Fibroblast of skin of right quadriceps (primary cell): ENCODE data around the gene TBX1.

ENCODE experiments used
- DNase-seq: peaks from one replicate; pipeline ENCODE4 v3.0.0-alpha.2; 2013

TBX1 gene

DNA sequence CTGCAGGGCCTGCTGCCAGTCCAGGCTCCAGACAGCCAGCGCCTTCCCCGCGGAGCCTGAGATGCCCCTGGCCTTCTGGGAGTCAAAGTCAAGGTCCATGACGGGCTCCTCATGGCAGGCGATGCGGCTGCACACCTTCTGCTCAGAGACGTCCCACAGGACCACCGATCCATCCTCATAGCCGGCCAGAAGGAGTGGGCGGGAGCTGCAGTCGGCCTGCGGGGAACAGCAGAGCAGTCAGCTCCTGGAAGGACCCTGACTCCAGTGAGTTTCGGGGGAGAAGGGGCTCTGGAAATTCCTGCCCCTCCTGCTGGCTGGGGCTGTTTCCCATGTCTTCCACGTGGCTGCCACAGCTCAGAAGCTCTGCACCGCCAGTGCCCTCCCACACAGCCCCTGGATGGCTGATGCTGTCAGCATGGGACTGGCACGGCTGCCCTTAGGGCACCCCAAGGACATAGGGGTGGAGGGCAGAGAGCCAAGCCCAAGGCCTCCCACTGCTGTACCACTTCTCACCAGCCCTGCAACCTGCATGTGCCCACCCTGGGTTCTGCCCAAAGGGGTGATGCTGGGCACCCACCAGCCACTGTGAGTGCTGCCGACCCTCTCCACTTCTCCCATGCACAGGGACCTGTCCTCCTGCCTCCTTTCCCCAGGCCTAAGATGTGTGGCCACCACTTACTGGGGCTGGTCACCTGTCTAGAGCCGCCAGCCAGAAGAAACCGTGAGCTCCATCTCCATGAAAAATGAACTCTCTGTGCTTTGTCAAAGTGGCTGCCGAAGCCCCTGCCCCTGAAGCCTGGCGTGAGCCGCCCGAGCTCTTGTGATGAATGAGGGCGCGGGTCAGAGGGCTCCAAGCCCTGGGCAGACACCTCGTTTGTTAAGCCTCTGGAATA, 41.7 kb downstream of the TBX1 start:
- DNase-seq, result no peak

DNA sequence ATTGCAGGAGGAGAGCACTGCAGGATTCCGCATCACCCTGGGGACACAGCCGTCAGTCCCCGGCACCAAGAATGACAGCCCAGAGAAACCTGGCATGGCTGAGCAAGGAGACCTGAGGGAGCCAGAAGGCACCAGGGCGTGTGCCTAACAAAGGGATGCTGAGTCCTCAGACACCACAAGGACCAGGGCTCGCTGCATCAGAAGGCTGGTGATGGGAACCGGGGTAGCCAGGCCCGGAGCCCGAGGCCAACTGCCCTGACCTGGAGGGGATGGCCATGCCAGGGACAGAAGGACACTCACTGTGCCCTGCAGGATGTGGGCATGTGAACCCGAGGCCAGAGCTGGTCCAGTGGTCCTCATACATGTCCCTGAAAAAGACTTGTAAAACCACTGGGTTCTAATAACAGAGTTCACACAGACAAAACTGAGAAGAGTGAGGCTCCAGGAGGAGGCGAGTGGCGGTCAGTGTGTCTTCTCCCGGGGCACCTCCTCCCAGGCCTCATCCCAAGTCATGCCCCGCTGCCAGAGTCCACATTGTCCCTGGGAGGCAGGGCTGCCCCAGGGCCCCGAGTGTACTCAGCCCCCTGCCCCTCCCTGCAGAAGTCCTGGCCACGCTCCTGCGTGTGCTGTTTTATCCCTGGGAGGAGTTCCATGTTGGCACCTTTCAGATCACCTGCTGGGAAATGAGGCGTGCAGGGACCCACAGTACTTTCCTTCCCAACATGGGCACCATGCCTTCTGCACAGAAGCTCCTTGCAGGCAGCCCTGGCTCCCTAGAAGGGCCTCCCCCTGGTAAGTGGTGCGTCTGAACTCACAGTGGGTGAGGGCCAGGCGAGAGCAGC, 42.5 kb downstream of the TBX1 start:
- DNase-seq, result no peak

DNA sequence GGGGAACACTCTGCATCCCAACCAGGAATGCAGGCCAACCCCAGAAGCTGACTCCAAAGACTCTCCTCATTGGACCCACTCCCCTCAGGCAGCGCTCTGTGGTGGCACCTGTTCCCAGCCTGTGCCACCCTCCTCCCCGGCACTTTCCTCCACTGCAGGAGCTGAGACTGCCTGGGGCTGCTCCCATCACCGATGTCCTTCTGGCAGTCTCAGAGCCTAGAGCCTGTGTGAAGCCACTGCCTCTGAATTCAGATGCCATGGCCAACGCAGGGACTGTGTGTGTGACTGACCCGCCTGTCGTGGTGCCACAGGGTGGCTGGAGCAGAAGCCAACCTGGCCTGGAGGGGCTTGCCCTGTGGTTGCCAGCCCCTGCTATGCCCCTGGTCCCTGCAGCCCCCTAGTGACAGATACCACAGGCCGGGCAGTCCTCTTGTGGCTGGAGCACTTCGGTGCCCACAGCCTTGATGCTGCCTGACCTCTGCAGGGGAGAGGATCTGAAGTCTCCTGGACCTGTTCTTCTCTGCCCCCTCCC, 43.2 kb downstream of the TBX1 start:
- no peak for DNase-seq

DNA sequence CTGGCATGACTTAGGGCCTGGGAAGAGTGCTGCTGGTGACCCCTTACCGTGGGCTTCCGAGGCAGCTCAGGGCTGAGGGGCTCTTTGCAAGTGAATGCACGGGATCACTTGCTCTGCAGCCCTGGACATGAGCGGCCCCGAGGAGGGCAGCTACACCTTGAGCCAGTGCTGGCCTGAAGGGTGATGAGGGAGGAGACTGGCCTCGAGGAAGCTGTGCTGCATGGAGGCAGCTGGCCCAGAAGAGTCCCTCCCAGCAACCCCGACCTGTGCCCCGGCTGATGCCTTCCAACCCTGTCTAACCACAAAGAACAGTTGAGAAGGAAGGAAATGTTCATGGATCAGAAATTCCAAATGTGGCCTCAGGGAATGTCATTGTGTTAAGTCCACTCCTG, 45.2 kb downstream of the TBX1 start:
- DNase-seq, result no peak

DNA sequence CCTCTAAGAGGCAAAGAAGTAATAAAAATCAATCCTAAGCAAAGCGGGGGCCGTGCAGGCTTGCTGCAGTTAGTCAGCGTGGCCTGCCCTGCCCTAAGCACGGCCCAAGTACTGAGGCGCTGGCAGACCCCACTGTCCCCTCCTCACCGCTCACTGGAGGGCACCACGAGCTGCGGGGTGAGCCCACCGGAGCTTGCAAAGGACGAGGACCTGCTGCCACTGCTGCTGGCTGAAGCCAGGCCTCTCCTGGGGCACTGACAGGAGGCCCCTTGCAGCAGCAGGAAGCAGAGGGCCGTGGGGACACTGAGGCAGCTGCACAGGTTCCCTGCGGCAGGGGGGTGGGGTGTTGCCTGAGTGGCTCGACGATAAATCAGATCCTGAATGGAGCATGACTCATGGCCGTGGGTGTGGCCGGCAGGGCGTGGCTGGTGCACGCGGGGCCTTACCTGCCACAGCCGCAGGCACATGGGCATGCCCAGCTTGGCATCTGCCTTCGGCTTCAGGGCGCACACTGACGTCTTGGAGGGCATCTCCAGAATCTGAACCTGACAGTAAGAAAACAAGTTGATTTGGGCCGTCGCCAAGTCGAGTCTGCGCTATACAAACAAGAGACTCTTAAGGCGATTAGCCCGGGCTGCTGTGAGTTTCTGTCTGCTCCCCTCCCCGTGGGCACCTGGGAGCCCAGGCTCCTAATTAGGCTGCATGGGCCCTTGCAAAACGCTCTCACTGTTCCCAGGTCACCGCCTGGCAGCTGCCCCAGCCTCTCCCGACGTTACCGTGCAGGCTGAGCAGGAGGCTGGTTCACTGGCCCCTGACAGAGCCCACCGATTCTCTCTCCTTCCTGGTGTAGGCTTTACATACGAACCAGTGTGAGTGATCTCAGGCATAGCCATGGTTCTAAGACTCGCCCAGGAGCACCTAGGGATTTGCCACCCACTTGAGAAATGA, 45.9 kb downstream of the TBX1 start:
- DNase-seq, result no peak

DNA sequence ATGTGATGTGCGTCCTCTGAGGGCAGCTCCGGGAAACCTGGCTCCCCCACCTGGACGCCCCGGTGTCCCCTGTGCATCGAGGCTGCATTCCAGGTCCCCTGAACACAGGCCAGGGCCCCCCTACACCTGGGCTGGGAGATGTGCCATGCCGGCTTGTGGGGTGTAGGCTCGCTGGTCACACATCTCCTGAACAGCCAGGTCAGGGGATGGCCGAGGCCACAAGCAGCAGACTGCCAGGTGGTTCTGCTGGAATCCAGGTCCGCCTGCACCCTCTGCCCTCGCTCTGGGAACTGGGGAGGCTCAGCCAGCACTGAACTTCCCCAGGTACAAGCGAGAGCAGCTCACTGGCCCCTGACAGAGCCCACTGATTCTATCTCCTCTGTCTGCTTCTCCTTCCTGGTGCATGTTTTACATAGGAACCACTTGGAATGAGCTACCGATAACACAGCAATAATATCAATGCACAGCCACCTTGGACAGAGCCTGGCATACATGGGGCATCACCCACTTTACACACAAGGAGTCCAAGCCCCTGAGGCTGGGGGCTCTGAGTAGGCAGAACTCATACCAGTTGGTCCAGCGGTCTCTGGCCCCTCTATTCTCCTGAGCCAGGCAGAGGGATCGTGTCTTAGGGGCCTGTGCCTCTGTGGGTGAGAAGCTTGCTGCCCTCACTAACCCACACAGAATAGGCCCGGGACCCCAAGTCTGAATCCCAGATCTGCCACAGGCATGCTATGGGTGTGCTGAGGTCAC, 46.8 kb downstream of the TBX1 start:
- no peak for DNase-seq

DNA sequence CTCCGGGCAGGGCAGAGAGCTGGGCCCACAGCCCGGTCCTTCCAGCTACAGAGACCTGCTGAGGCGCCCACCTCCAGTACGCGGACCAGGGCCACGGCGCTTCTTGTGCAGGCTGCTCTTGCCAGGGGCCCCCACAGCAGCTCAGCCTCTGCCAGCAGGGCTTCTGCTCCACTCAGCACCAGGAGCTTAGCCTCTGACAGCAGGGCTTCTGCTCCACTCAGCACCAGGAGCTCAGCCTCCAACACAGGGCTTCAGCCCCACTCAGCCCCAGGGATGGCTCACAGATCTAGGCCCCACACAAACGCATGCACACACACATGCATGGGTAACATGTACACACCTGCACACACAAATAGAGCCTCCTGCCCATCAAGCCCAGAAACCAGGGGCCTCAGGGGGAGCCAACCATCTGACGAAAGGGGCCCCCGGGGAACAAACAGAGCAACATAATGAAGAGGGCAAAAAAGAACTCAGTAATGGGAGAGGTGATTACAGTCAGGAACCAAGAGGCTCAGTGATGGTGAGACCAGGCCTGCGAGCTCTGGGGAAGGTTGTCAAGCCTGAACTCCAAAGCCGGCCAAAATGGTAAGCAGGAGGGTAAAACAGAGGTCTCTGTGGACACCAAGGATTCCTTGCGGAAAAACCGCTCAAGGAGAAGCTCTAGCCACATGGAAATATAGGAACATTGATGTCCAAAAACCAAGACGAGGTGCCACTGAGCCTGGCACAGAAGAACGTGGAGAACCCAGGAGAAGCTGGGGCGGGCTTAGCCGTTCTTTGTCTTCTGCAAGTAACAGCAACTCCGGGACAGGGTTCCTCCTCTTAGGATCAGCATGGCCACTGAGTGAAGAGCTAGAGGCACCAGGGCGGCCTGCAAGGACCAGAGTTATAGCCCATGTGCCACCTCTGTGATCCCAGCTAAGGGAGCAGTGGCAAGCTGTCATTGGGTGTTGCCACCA, 47.6 kb downstream of the TBX1 start:
- DNase-seq, result no peak

DNA sequence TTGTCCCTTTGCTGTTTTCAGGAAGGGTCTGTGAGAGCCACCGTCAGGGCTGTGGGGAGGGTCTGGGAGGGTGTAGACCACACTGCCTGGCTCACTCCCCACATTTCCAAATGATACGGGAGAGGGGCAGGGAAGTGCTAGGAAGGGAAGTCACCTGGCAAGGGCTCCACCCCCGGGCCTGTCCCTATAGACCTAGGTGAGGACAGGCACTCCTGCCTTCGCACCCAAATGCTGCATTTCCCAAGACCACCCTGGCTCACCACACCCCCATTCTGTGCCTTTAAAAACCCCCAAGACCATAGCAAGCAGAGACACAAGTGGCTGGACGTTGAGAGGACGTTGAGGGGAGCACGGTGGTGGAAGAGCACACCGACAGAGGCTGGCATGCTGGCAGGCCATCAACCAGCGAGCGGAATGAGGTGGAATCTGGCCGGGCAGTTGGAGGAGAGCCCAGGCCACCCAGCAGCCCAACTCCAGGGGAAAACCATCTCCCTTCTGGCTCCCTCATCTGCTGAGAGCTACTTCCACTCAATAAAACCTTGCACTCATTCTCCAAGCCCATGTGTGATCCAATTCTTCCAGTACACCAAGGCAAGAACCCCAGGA, 48.4 kb downstream of the TBX1 start:
- no peak for DNase-seq

DNA sequence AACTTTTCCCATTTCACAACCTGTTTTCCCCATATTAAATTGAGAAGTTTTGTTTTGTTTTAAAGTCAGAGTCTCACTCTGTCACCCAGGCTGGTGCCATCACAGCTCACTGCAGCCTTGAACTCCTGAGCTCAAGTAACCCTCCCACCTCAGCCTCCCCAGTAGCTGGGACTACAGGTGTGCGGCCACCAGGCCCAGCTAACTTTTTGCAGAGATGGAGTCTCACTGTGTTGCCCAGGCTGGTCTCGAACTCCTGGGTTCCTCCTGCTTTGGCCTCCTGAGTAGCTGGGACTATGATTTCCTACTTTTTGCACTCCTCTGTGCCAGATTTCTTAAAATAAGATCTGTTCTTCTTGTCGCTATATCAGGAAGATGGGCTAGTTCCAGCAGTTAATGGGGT, 49.2 kb downstream of the TBX1 start:
- DNase-seq, result no peak

DNA sequence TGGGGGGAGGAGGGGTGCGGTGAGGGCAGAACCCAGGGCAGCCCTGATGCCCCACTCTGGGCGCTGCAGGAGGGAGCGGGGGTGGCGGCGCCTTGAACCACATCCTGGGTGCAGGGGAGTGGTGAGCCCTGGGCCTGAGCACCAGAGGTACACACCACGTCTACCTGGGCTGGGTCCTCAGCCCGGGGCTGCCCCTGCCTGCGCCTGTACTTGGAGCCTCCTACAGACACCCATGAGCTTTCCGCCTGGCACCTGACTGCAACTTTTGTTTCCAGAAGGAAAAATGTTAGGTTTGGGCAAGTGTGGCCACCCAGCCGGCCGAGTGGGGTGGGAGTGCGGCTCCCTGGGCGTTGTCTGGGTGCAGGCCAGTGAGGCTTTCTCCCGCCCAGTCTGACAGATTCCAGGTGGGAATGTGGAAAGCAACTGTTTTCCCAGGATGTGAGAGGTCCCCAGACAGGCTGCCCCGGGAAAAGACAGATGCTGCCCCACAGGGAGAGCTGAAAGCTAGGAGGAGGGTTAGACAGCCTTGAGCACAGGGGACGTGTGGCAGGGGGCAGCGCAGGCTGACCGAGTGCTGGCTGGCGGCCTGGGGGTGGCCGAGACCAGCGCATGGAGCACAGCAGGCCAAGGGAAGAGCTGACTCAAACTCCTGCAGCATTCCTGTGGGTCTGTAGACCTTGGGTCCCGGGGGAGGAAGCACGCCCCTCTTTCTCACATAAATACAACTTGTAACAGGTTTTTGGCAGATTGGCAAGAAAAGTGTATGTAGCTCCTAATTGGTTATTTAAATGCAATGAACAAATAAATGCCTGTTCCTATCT, 50.0 kb downstream of the TBX1 start:
- peak; percentile 90 for DNase-seq

DNA sequence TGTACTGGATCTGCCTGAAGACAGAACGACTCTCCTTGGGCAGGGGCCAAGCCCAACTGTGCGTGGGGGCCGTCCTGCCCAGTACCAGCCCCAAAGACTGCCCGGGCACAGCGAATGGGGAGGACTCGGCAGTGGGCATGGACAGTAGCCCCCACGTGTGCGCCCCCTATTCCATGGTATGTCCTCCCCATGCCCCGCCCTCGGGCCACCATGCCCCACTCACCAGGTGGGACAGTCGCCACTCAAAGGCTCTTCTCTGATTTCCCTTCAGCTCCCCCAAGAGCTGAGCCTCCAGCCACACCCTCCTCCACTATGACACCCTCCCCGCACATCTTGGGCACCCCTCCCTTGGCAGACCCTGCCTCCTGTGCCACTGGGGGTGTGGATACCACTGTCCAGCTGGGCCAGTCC, 50.6 kb downstream of the TBX1 start:
- DNase-seq, result no peak

DNA sequence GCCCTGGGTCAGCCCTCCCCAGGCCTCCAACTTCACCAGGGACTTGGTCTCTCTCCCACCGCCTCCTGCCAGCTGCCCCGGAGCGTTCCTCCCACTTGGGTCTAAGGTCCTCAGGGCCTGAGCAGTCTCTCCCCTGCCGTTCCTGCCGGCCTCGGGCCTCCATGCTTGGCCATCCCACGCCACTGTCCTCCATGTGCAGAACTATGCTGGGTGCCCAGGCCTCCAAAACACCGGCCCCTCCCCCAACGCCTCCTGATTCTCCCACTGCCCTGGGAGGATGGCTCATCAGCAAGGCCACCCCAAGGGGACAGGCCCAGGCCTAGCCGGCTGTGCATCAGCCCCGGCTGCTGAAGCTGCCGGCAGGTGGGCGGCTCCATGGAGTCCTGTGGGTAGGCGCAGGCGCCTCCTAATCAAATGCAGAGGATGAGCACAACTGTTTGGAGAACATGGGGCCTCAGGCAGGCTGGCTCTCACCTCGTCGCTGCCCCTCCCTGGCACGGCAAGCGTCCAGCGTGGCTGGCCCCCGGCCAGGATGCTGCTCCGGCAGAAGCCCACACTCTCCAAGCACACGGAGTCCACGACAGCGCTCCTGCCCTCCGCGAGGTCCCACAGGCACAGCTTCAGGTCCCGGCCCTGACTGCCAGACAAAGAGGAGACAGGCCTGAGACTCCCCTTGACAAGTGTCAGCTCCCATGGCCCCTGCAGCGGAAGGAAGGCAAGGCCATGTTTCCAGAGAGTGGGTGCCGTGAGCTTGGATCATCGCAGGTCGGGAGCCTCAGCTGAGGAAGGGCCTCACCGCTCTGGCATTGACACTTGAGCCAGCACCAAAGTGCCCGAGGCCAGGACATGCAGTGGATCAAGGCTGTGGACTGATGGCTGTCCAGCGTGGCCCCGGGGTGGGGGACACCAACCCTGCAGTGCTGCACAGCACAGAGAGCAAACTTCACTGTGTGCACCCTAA, 51.5 kb downstream of the TBX1 start:
- no peak for DNase-seq

DNA sequence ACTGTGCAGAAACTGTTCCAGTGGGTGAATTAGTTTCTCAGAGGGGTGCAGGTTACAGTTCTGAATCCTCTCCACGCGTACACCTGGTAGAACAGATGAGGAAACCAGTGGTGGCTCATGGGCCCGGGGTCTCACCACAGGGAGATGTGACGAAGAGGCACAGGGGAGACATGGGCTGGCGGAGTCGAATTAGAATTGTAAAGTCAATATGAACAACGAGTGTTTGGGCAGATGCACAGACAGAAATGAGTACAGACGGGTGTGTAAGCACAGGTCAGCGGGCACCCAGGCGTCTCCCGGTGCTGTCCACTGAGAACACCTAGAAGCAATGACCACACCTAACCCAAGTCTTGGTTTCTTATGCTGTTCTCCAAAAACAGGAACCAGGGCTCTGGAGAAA, 52.3 kb downstream of the TBX1 start:
- no peak for DNase-seq

DNA sequence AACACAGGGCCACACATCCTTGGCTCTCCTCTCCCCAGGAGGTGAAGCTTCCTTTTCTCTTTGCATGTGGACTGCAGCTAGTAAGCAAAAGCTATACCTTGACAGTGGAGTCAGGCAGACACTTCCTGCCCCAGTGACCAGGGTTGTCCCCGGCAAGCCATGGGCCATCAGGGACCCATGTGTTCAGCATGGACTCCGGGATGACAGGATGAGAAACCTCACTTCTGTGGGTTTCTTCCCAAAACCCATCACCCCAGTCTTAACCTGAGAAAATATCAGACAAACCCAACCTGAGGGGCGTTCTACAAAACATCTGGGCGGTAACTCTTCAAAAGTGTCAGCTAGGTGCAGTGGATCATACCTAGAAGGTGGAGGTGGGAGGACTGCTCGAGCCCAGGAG, 53.9 kb downstream of the TBX1 start:
- no peak for DNase-seq

DNA sequence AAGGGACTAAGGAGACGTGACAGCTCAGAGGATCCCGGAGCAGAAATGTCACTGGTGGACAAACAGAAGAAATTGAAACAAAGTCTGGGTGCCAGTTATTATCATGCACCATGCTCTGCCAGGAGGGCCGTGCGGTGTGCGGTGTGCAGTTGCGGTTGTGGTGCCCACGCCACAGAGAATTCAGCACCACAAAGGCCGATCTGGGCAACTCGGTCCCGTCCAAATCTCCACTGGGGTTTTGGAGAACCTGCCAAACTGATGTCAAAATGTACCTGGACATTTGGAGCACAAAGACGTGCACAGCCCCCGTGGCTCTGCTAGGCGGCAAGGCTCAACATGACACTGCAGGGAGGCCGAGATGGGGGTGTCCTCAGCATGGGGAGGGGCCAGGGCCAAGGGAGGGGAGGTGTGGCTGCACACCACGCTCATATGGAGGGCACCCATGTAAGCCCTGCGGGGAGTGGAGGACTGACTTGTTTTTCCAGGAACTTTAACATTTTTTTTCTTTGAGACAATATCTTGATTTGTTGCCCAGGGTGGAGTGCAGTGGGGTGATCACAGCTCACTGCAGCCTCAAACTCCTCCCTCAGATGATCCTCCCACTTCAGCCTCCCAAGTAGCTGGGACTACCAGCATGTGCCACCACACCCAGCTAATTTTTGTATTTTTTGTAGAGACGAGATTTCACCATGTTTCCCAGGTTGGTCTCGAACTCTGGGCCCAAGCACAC, 54.7 kb downstream of the TBX1 start:
- no peak for DNase-seq

DNA sequence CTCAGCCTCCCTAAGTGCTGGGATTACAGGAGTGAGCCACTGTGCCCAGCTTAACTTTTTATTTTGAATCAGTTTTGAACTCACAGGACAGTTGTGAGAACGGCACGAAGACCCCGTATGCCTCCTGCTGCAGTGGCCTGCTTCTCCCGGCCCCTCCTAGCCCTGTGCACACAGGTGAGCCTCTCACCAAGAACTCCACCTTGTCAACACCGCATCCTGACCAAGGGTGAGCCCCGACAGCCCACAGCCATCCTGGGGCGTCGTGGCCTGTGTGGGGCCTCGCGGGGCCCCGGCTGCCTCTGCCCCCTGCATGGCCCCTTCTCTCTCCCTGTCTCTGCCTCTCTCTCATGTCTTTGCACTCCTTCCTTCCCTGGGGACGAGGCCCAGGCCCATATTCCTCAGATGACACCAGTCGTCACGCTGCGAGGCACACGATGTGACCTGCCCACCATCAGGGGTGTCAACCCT, 55.3 kb downstream of the TBX1 start:
- no peak for DNase-seq
